Activated CD8-positive, alpha-beta T cell treated with anti-CD3 and anti-CD28 coated beads, Interleukin-2, amount 10 ng/mL, durations not matched to agents 7 days and 5 days (primary cell): ENCODE results near the gene SHISA9. TPM values are rescaled to one million over a fixed set of nuclear protein-coding genes. Genes with fewer than 3 reads are reported as not detected.

Experiments used
- ATAC-seq: fragments of 150-1000 bp; cut with Tn5 transposase; one replicate; pipeline ENCODE4 v1.10.0; 2021; ENCODE audit warnings: moderate library complexity
- CTCF ChIA-PET: fragments of 350-600 bp; sonication (Branson Sonifier 250); formaldehyde crosslinking; loops from one replicate; lab custom pipeline; 2021; ENCODE audit warnings: antibody characterized with exemption; lab: Charles Lee
- POLR2A ChIA-PET: fragments of 350-600 bp; sonication (Branson Sonifier 250); formaldehyde crosslinking; loops from one replicate; lab custom pipeline; 2021; ENCODE audit warnings: antibody characterized with exemption; lab: Charles Lee
- DNase-seq: peaks from one replicate; pipeline ENCODE4 v3.0.0-alpha.2; 2020
- H3K27ac Mint-ChIP-seq: one replicate; pipeline ENCODE4 v1.8.0; 2021; ENCODE audit warnings: mild to moderate bottlenecking, mixed read lengths
- H3K27me3 Mint-ChIP-seq: one replicate; pipeline ENCODE4 v1.8.0; 2021; ENCODE audit warnings: low read depth, mixed read lengths
- H3K36me3 Mint-ChIP-seq: one replicate; pipeline ENCODE4 v1.8.0; 2021; ENCODE audit warnings: low read depth, mixed read lengths
- H3K4me1 Mint-ChIP-seq: one replicate; pipeline ENCODE4 v1.8.0; 2021; ENCODE audit warnings: low read depth, mixed read lengths
- H3K4me3 Mint-ChIP-seq: one replicate; pipeline ENCODE4 v1.8.0; 2021; ENCODE audit warnings: mild to moderate bottlenecking, mixed read lengths
- H3K9me3 Mint-ChIP-seq: one replicate; pipeline ENCODE4 v1.8.0; 2022; ENCODE audit warnings: mixed read lengths; ENCODE audit not compliant: insufficient read depth
- total RNA-seq, 2 experiments: library from RNA; stranded (reverse); gene quantifications; one replicate each; pipeline ENCODE4 v1.2.3, GENCODE V29; 2021

Gene SHISA9
- total RNA-seq, 2 experiments from 2014 or later = not detected

DNA sequence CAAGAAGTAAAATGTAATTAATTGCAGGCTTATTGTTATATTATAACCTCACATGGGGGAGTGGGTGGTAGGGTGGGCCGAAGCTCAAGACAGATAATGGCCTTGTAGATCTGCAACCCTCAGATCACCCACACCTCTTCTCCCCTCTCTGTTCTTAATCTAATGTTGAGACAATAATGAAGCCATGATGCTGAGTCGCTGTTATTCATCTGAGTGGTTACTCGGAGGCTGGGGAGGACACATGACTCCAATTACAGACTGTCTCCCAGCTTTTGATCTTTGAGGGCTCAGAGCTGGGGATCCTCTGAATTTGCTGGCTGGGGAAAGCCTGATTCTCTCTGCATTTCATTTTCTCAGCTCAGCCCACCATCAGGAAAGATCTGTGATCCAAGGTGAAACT, 275.3 kb downstream of the SHISA9 start:
- Mint-ChIP-seq H3K27ac (no peak overlapping the region), H3K4me3 (no peak overlapping the region), H3K27me3 (no peaks in the 10 kb centered on the region), H3K9me3 (no peaks in the 10 kb centered on the region), H3K36me3 (no peaks in the 10 kb centered on the region), H3K4me1 (no peaks in the 10 kb centered on the region)
- POLR2A ChIA-PET = no interaction called here
- ATAC-seq = no peak
- DNase-seq = no peak
- CTCF ChIA-PET = no interaction called here

GRCh38 chr16:13178318-13178717, 276.9 kb downstream of the SHISA9 start:
- ATAC-seq (no peak), DNase-seq (no peak)
- ChIA-PET POLR2A (no interaction called here), CTCF (no interaction called here)
- Mint-ChIP-seq H3K4me3 (no peak overlapping the region), H3K9me3 (no peaks in the 10 kb centered on the region), H3K27ac (no peak overlapping the region), H3K36me3 (no peaks in the 10 kb centered on the region), H3K4me1 (no peaks in the 10 kb centered on the region), H3K27me3 (no peaks in the 10 kb centered on the region)

GRCh38 chr16:13181432-13181831, 280.0 kb downstream of the SHISA9 start:
- no peaks in the 10 kb centered on the region for H3K36me3 Mint-ChIP-seq
- no peak for ATAC-seq
- CTCF ChIA-PET = no interaction called here
- H3K4me3 Mint-ChIP-seq = no peak overlapping the region
- no peak for DNase-seq
- H3K9me3 Mint-ChIP-seq = no peaks in the 10 kb centered on the region
- H3K4me1 Mint-ChIP-seq = no peaks in the 10 kb centered on the region
- H3K27ac Mint-ChIP-seq = no peak overlapping the region
- no peaks in the 10 kb centered on the region for H3K27me3 Mint-ChIP-seq
- POLR2A ChIA-PET = no interaction called here

GRCh38 chr16:13186813-13187212, 285.4 kb downstream of the SHISA9 start:
- DNase-seq = no peak
- no peaks in the 10 kb centered on the region for H3K36me3 Mint-ChIP-seq
- H3K27ac Mint-ChIP-seq = no peak overlapping the region
- POLR2A ChIA-PET = no interaction called here
- ATAC-seq = no peak
- no peaks in the 10 kb centered on the region for H3K9me3 Mint-ChIP-seq
- CTCF ChIA-PET = no interaction called here
- no peak overlapping the region for H3K4me3 Mint-ChIP-seq
- H3K27me3 Mint-ChIP-seq = no peaks in the 10 kb centered on the region
- H3K4me1 Mint-ChIP-seq = no peaks in the 10 kb centered on the region

DNA sequence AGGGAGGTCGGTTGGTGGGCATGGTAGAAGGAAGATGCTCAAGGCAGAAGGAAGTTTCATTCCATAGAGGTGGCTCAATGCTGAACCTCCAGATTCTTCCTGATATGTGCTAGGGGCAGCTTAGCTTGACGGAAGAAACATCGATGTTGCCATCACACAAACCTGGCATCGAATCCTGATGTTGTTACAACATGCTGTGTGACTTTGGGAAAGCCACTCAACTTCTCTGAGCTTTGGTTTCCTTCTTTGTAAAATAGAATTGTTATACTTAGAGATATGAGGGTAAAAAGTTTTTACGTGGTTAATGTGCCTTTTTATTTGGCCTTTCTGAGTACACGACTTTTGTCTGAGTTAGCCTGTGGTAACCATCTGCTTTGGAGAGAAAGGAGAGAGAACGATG, 287.9 kb downstream of the SHISA9 start:
- no peaks in the 10 kb centered on the region for H3K27me3 Mint-ChIP-seq
- ATAC-seq (no peak), DNase-seq (no peak)
- H3K36me3 Mint-ChIP-seq = no peaks in the 10 kb centered on the region
- ChIA-PET CTCF (no interaction called here), POLR2A (no interaction called here)
- no peaks in the 10 kb centered on the region for H3K9me3 Mint-ChIP-seq
- H3K4me1 Mint-ChIP-seq = no peaks in the 10 kb centered on the region
- no peak overlapping the region for H3K27ac Mint-ChIP-seq
- no peak overlapping the region for H3K4me3 Mint-ChIP-seq

GRCh38 chr16:13193721-13194120, 292.3 kb downstream of the SHISA9 start:
- H3K36me3 Mint-ChIP-seq = no peaks in the 10 kb centered on the region

DNA sequence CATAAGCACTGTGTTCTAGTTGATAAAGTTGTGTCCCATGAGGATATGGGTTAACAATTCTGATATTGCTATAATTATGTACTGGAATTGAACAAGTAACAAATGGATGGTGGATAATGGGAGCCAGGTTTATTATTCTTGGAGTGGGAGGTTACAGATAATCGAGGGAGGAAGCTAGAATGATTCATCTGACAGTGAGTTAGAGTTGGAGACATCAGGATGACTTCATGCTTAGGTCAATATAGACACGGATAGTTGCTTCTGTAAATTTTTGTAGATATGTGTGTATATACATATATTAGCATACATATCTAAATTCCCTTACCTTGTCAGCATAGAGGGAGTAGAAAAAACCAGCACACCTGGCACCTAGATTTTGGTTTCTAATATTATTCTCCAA, 293.4 kb downstream of the SHISA9 start:
- no peaks in the 10 kb centered on the region for H3K9me3 Mint-ChIP-seq
- no peaks in the 10 kb centered on the region for H3K27me3 Mint-ChIP-seq
- no peak overlapping the region for H3K4me3 Mint-ChIP-seq
- ChIA-PET CTCF (no interaction called here), POLR2A (no interaction called here)
- no peaks in the 10 kb centered on the region for H3K4me1 Mint-ChIP-seq
- no peaks in the 10 kb centered on the region for H3K36me3 Mint-ChIP-seq
- H3K27ac Mint-ChIP-seq = no peak overlapping the region
- ATAC-seq = no peak
- no peak for DNase-seq

More at GRCh38 chr16:13193721-13194120, 292.3 kb downstream of the SHISA9 start:
- POLR2A ChIA-PET = no interaction called here
- Mint-ChIP-seq H3K27ac (no peak overlapping the region), H3K9me3 (no peaks in the 10 kb centered on the region), H3K4me3 (no peak overlapping the region), H3K4me1 (no peaks in the 10 kb centered on the region), H3K27me3 (no peaks in the 10 kb centered on the region)
- DNase-seq (no peak), ATAC-seq (no peak)
- CTCF ChIA-PET = no interaction called here

- CTCF ChIA-PET = no interaction called here
Measured at GRCh38 chr16:13203725-13204124, 302.3 kb downstream of the SHISA9 start.

DNA sequence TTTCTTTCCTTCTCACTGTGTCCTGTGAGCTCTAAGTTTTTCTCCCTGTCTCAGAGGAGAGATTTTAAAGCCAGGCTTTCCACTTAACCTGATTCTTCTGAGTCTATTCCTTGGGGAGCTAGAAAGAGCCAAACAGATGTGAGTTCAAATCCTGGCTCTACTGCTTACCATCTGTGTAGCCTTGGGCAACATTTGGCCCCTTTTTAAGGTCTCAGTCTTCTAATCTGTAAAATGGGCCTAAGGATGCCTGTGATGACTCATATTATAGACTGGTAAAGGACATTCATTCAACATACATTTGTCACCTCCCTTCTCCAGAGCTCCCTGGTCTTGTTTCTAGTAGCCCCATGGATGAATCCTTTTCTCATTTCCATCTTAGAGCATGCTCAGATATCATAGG, 304.0 kb downstream of the SHISA9 start:
- no peaks in the 10 kb centered on the region for H3K9me3 Mint-ChIP-seq
- ChIA-PET POLR2A (no interaction called here), CTCF (no interaction called here)
- ATAC-seq (no peak), DNase-seq (no peak)
- H3K4me1 Mint-ChIP-seq = no peaks in the 10 kb centered on the region
- no peaks in the 10 kb centered on the region for H3K36me3 Mint-ChIP-seq
- H3K4me3 Mint-ChIP-seq = no peak overlapping the region
- no peak overlapping the region for H3K27ac Mint-ChIP-seq
- no peaks in the 10 kb centered on the region for H3K27me3 Mint-ChIP-seq

More at GRCh38 chr16:13203725-13204124, 302.3 kb downstream of the SHISA9 start:
- H3K4me3 Mint-ChIP-seq = no peak overlapping the region
- no peak overlapping the region for H3K27ac Mint-ChIP-seq
- DNase-seq (no peak), ATAC-seq (no peak)
- POLR2A ChIA-PET = no interaction called here
- no peaks in the 10 kb centered on the region for H3K27me3 Mint-ChIP-seq
- no peaks in the 10 kb centered on the region for H3K36me3 Mint-ChIP-seq
- no peaks in the 10 kb centered on the region for H3K4me1 Mint-ChIP-seq
- no peaks in the 10 kb centered on the region for H3K9me3 Mint-ChIP-seq

- Mint-ChIP-seq H3K27me3 (no peaks in the 10 kb centered on the region), H3K36me3 (no peaks in the 10 kb centered on the region), H3K4me1 (no peaks in the 10 kb centered on the region), H3K9me3 (no peaks in the 10 kb centered on the region), H3K27ac (no peak overlapping the region), H3K4me3 (no peak overlapping the region)
- CTCF ChIA-PET = no interaction called here
- ATAC-seq (no peak), DNase-seq (no peak)
- POLR2A ChIA-PET = no interaction called here
Measured at GRCh38 chr16:13206606-13207005, 305.2 kb downstream of the SHISA9 start.

- Mint-ChIP-seq H3K9me3 (no peaks in the 10 kb centered on the region), H3K4me1 (no peaks in the 10 kb centered on the region), H3K27me3 (no peaks in the 10 kb centered on the region), H3K27ac (no peak overlapping the region), H3K36me3 (no peaks in the 10 kb centered on the region), H3K4me3 (no peak overlapping the region)
- ChIA-PET POLR2A (no interaction called here), CTCF (no interaction called here)
- DNase-seq (no peak), ATAC-seq (no peak)
Measured at GRCh38 chr16:13207151-13207550, 305.8 kb downstream of the SHISA9 start.

- CTCF ChIA-PET = no interaction called here
- Mint-ChIP-seq H3K36me3 (no peaks in the 10 kb centered on the region), H3K4me1 (no peaks in the 10 kb centered on the region), H3K4me3 (no peak overlapping the region), H3K27me3 (no peaks in the 10 kb centered on the region), H3K9me3 (peaks cover 2% of the 10 kb centered on the region), H3K27ac (no peak overlapping the region)
- DNase-seq (no peak), ATAC-seq (no peak)
- POLR2A ChIA-PET = no interaction called here
Measured at GRCh38 chr16:13223666-13224065, 322.3 kb downstream of the SHISA9 start.

DNA sequence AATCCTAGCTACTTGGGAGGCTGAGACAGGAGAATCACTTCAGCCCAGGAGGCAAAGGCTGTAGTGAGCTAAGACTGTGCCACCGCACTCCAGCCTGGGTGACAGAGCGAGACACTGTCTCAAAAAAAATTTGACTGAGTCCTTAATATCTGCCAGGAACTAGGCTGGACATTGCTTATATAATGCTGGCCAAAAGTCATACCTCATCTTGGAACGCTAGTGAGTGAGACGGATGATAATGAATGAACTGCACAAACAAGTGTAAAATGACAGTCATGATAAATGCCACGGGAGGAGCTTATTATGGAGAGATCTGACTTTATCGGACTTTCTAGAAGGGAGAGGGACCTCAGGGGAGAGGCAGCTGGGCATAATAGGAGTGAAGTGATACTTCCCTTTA, 327.6 kb downstream of the SHISA9 start:
- Mint-ChIP-seq H3K27ac (no peak overlapping the region), H3K4me1 (no peaks in the 10 kb centered on the region), H3K9me3 (peaks cover 4% of the 10 kb centered on the region), H3K36me3 (no peaks in the 10 kb centered on the region), H3K4me3 (no peak overlapping the region), H3K27me3 (no peaks in the 10 kb centered on the region)
- ATAC-seq (no peak), DNase-seq (no peak)
- ChIA-PET POLR2A (no interaction called here), CTCF (no interaction called here)
